ENCODE data around the gene FYCO1. TPM values are rescaled to one million over a fixed set of nuclear protein-coding genes. Genes with fewer than 3 reads are reported as not detected.

The FYCO1 gene
- total and polyA plus RNA-seq, 2 of the 8 experiments (the other 6 are each of a cell fraction or from before 2014, with no cell fraction given) = 4.8 to 10.8 TPM

GRCh38 chr3:45962033-45962432, 33.6 kb downstream of the FYCO1 start:
- Histone ChIP-seq H3K4me1 (replicated peaks in 1 of 4; ENCODE audit: control insufficient read depth in 3 of 4, insufficient read depth in 4 of 4, low read length in 3 of 4) (no peaks in the 10 kb centered on the region), H3K79me2 (ENCODE audit: control insufficient read depth in 1 of 2, insufficient read depth in 2 of 2, low read length in 2 of 2) (no peaks in the 10 kb centered on the region), H2AK5ac (ENCODE audit: low read depth, low read length) (no peak overlapping the region), H2BK15ac (ENCODE audit: low read length) (no peak overlapping the region), H2BK120ac (replicated peaks; ENCODE audit: low read depth, low read length) (no peak overlapping the region), H3K79me1 (ENCODE audit: low read depth, low read length) (no peaks in the 10 kb centered on the region), H3K18ac (ENCODE audit: extremely low read depth, low read length) (no peak overlapping the region), H3K9me3 (ENCODE audit: insufficient read depth in 2 of 2, low read depth in 1 of 2, low read length in 1 of 2) (no peaks in the 10 kb centered on the region), H4K5ac (ENCODE audit: insufficient read length, low read depth, low read length) (no peak overlapping the region), H3K23me2 (ENCODE audit: low read depth, low read length) (no peaks in the 10 kb centered on the region), H3K4me3 (ENCODE audit: extremely low read depth in 1 of 4, insufficient read depth in 2 of 4, low read depth in 3 of 4, low read length in 4 of 4) (no peak overlapping the region), H3K9ac (replicated peaks in 1 of 4; ENCODE audit: extremely low read depth in 1 of 4, low read depth in 3 of 4, low read length in 3 of 4) (no peak overlapping the region), H3K4me2 (ENCODE audit: insufficient read depth in 1 of 2, low read depth in 2 of 2, low read length in 2 of 2) (no peak overlapping the region), H2BK5ac (ENCODE audit: low read depth, low read length) (no peak overlapping the region), H3K27me3 (replicated peaks in 1 of 4; ENCODE audit: control insufficient read depth in 3 of 4, extremely low read depth in 1 of 4, insufficient read depth in 3 of 4, low read length in 3 of 4) (no peaks in the 10 kb centered on the region), H2BK20ac (ENCODE audit: low read length) (no peak overlapping the region), H4K8ac (ENCODE audit: extremely low read depth, insufficient read depth, low read length) (no peak overlapping the region), H3K14ac (ENCODE audit: insufficient read length) (no peak overlapping the region), H3K27ac (ENCODE audit: low read depth, low read length) (no peak overlapping the region), H3K56ac (replicated peaks; ENCODE audit: insufficient read length, low read depth, low read length) (no peak overlapping the region), H4K20me1 (replicated peaks in 1 of 2; ENCODE audit: control insufficient read depth in 1 of 2, insufficient read depth in 2 of 2, low read length in 2 of 2) (peaks cover 4 to 10% of the 10 kb centered on the region in 2 experiments), H4K91ac (replicated peaks; ENCODE audit: insufficient read length, low read length) (no peak overlapping the region), H2BK12ac (ENCODE audit: low read depth, low read length) (no peak overlapping the region), H3K23ac (ENCODE audit: insufficient read length) (no peak overlapping the region), H3K4ac (replicated peaks; ENCODE audit: insufficient read length, low read depth, low read length) (no peak overlapping the region), H3K36me3 (ENCODE audit: control insufficient read depth in 2 of 4, insufficient read depth in 4 of 4, low read length in 3 of 4) (peaks cover 20 to 77% (median 66%) of the 10 kb centered on the region in 4 experiments), H2AFZ (ENCODE audit: low read length) (no peak overlapping the region)
- FAIRE-seq (no peak), DNase-seq (ENCODE audit: low read depth in 1 of 2, low spot score in 2 of 2) (no peak)
- ChIA-PET POLR2A (ENCODE audit: partially characterized antibody) (no interaction called here), CTCF (ENCODE audit: partially characterized antibody) (interaction anchor here (0.7 to 3.6 kb wide), 6 partner anchors 11 to 360 kb away, joined by 3 to 19 read pairs (median 4); partner anchors contain the start of gene CCR1)
- no peak for TF ChIP-seq CHD1 (IDR thresholded peaks at IDR 0.05; ENCODE audit: low read depth, low read length)
- no peak for TF ChIP-seq PHF8 (conservative IDR thresholded peaks at IDR 0.05; ENCODE audit: low read depth, low read length)
- 86% methylated on average over 5 of the region's 5 CpGs; no CpG with 5 or more reads in 1 of the 2 experiments for WGBS, 2 experiments (ENCODE audit: extremely low coverage in 1 of 2, insufficient coverage in 1 of 2, insufficient read length in 1 of 2, insufficient replicate concordance in 2 of 2, low coverage in 1 of 2, low lambda C conversion rate in 2 of 2, missing lambda C conversion rate in 1 of 2)
